ENCODE measurements around the gene ZNF385A.

GRCh38 chr12:54368025-54368708, 16.4 kb downstream of the ZNF385A start:
- no peak for TF ChIP-seq MAFK (IDR thresholded peaks at IDR 0.05; ENCODE audit: low read depth, low read length)
- TF ChIP-seq CTCF (IDR thresholded peaks at IDR 0.05; ENCODE audit: control extremely low read depth in 1 of 3, insufficient read depth in 1 of 3, low read depth in 1 of 3, low read length in 3 of 3): no peak
- no peak for TF ChIP-seq POLR2A (IDR thresholded peaks at IDR 0.05; ENCODE audit: control extremely low read depth in 1 of 2, low read depth in 2 of 2, low read length in 2 of 2)
- no peak for TF ChIP-seq GTF2F1 (IDR thresholded peaks at IDR 0.05; ENCODE audit: borderline replicate concordance, low read depth, low read length)
- TF ChIP-seq HDAC6 (IDR thresholded peaks at IDR 0.05; ENCODE audit: low read depth, low read length): no peak
- no peak for TF ChIP-seq RXRA (IDR thresholded peaks at IDR 0.05; ENCODE audit: insufficient read depth, low read depth, low read length)
- no peak for TF ChIP-seq CREB1 (IDR thresholded peaks at IDR 0.05)
